Transverse colon (tissue), 4 donors: Measurements from ENCODE around the gene KATNA1.

ENCODE experiments used
- POLR2AphosphoS5 ChIP-seq, 3 donors: sonication (generic); formaldehyde crosslinking; IDR thresholded peaks; one replicate each; pipeline ENCODE4 v1.6.1; 2016; ENCODE audit warnings: antibody characterized with exemption in 3 of 3
- TF ChIP-seq, protein P1 (sequence below), 5 experiments: fragments of 200-600 bp in 3 of 5; fragments of 450-650 bp in 2 of 5; sonication (generic) in 3 of 5; IDR thresholded peaks; 1 replicate in 2 of 5; 2 replicates in 3 of 5; pipeline ENCODE4 v1.5.1; 2016 to 2017; ENCODE audit warnings: antibody characterized with exemption in 5 of 5, inconsistent platforms in 3 of 5, mild to moderate bottlenecking in 2 of 5, moderate library complexity in 1 of 5

- TF ChIP-seq, protein P1, sequence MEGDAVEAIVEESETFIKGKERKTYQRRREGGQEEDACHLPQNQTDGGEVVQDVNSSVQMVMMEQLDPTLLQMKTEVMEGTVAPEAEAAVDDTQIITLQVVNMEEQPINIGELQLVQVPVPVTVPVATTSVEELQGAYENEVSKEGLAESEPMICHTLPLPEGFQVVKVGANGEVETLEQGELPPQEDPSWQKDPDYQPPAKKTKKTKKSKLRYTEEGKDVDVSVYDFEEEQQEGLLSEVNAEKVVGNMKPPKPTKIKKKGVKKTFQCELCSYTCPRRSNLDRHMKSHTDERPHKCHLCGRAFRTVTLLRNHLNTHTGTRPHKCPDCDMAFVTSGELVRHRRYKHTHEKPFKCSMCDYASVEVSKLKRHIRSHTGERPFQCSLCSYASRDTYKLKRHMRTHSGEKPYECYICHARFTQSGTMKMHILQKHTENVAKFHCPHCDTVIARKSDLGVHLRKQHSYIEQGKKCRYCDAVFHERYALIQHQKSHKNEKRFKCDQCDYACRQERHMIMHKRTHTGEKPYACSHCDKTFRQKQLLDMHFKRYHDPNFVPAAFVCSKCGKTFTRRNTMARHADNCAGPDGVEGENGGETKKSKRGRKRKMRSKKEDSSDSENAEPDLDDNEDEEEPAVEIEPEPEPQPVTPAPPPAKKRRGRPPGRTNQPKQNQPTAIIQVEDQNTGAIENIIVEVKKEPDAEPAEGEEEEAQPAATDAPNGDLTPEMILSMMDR (IDR thresholded peaks at IDR 0.05) = no peak
- TF ChIP-seq POLR2AphosphoS5 (IDR thresholded peaks at IDR 0.05) = no peak
Measured at GRCh38 chr6:149600508-149600907, 48.0 kb downstream of the KATNA1 start.
